Measurements from ENCODE around the gene STMN1. TPM values are rescaled to one million over a fixed set of nuclear protein-coding genes. Genes with fewer than 3 reads are reported as not detected.

STMN1 gene
- total RNA-seq, 1 donor from 2014 or later = 25.6 TPM

- H3K4me1 Mint-ChIP-seq = peaks cover 6% of the 10 kb centered on the region
- no peak for TF ChIP-seq CTCF (IDR thresholded peaks at IDR 0.05)
- DNase-seq (no peak), ATAC-seq (ENCODE audit: low read depth) (no peak)
- no peaks in the 10 kb centered on the region for H3K27me3 Mint-ChIP-seq
- no peak overlapping the region for H3K27ac Mint-ChIP-seq
- no peak overlapping the region for H3K4me3 Mint-ChIP-seq
- POLR2A ChIA-PET = no interaction called here
- no peaks in the 10 kb centered on the region for H3K9me3 Mint-ChIP-seq
- CTCF ChIA-PET = no interaction called here
- no peaks in the 10 kb centered on the region for H3K36me3 Mint-ChIP-seq (ENCODE audit: low read depth)
- intact Hi-C loops (cut with micrococcal nuclease) = no loop called here
These were observed 38.8 kb downstream of the STMN1 start for GRCh38 chr1:25867210-25867991.

- Mint-ChIP-seq H3K4me1 (peaks cover 6% of the 10 kb centered on the region), H3K27ac (no peak overlapping the region), H3K9me3 (no peaks in the 10 kb centered on the region), H3K4me3 (no peak overlapping the region), H3K27me3 (no peaks in the 10 kb centered on the region), H3K36me3 (ENCODE audit: low read depth) (no peaks in the 10 kb centered on the region)
- TF ChIP-seq CTCF (IDR thresholded peaks at IDR 0.05) = no peak
- ATAC-seq (ENCODE audit: low read depth) (no peak), DNase-seq (no peak)
- intact Hi-C loops (cut with micrococcal nuclease) = no loop called here
- ChIA-PET CTCF (no interaction called here), POLR2A (no interaction called here)
These were observed 39.9 kb downstream of the STMN1 start for GRCh38 chr1:25866288-25866687.

- DNase-seq (no peak), ATAC-seq (ENCODE audit: low read depth) (no peak)
- ChIA-PET CTCF (no interaction called here), POLR2A (no interaction called here)
- H3K27me3 Mint-ChIP-seq = no peaks in the 10 kb centered on the region
- H3K27ac Mint-ChIP-seq = no peak overlapping the region
- peaks cover 3% of the 10 kb centered on the region for H3K36me3 Mint-ChIP-seq (ENCODE audit: low read depth)
- TF ChIP-seq CTCF (IDR thresholded peaks at IDR 0.05) = no peak
- intact Hi-C loops (cut with micrococcal nuclease) = no loop called here
- H3K4me1 Mint-ChIP-seq = peaks cover 18% of the 10 kb centered on the region
- no peaks in the 10 kb centered on the region for H3K9me3 Mint-ChIP-seq
- no peak overlapping the region for H3K4me3 Mint-ChIP-seq
These were observed 41.8 kb downstream of the STMN1 start for GRCh38 chr1:25864434-25864833.

- H3K4me1 Mint-ChIP-seq = peaks cover 23% of the 10 kb centered on the region
- H3K9me3 Mint-ChIP-seq = no peaks in the 10 kb centered on the region
- no peak overlapping the region for H3K27ac Mint-ChIP-seq
- DNase-seq = no peak
- intact Hi-C loops (cut with micrococcal nuclease) = no loop called here
- no peak for TF ChIP-seq CTCF (IDR thresholded peaks at IDR 0.05)
- H3K36me3 Mint-ChIP-seq (ENCODE audit: low read depth) = peaks cover 3% of the 10 kb centered on the region
- ChIA-PET CTCF (no interaction called here), POLR2A (no interaction called here)
- no peak overlapping the region for H3K4me3 Mint-ChIP-seq
- no peaks in the 10 kb centered on the region for H3K27me3 Mint-ChIP-seq
- ATAC-seq (ENCODE audit: low read depth) = no peak
These were observed 42.5 kb downstream of the STMN1 start for GRCh38 chr1:25863486-25864262.

GRCh38 chr1:25862785-25863485 is 43.3 kb downstream of the STMN1 start:
- POLR2A ChIA-PET = no interaction called here
- no peaks in the 10 kb centered on the region for H3K27me3 Mint-ChIP-seq
- no peak for ATAC-seq (ENCODE audit: low read depth)

More at GRCh38 chr1:25862785-25863485, 43.3 kb downstream of the STMN1 start:
- Mint-ChIP-seq H3K27ac (no peak overlapping the region), H3K9me3 (no peaks in the 10 kb centered on the region), H3K36me3 (ENCODE audit: low read depth) (peaks cover 3% of the 10 kb centered on the region), H3K4me3 (no peak overlapping the region), H3K4me1 (peaks cover 28% of the 10 kb centered on the region)
- no peak for TF ChIP-seq CTCF (IDR thresholded peaks at IDR 0.05)
- intact Hi-C loops (cut with micrococcal nuclease) = no loop called here
- CTCF ChIA-PET = no interaction called here
- DNase-seq = no peak

All from activated B cell treated with CpG ODN at 0.5 μM for 24 hours (primary cell).